HepG2 (cell line): ENCODE data around the gene SMPD2. TPM values are rescaled to one million over a fixed set of nuclear protein-coding genes. Genes with fewer than 3 reads are reported as not detected.

Experiments
- BCL6 ChIP-seq: IDR thresholded peaks from 2 replicates; pipeline ENCODE4 v1.6.1; 2016; ENCODE audit warnings: missing genetic modification reagents, missing compliant biosample characterization
- KDM2A ChIP-seq: sonication (generic); formaldehyde crosslinking; IDR thresholded peaks from 2 replicates; pipeline ENCODE4 v1.4.0; 2020; ENCODE audit warnings: low read depth, missing genetic modification reagents, borderline replicate concordance
- MED13 ChIP-seq: sonication (generic); formaldehyde crosslinking; IDR thresholded peaks from 2 replicates; pipeline ENCODE4 v1.5.0; 2020; ENCODE audit warnings: missing genetic modification reagents
- MEIS1 ChIP-seq: sonication (generic); formaldehyde crosslinking; IDR thresholded peaks from 2 replicates; pipeline ENCODE4 v1.9.0; 2021; ENCODE audit warnings: mild to moderate bottlenecking, missing genetic modification reagents, moderate library complexity, borderline replicate concordance
- MYNN ChIP-seq: sonication (generic); formaldehyde crosslinking; IDR thresholded peaks from 2 replicates; pipeline ENCODE4 v1.4.0; 2020; ENCODE audit warnings: mild to moderate bottlenecking, low read depth, missing genetic modification reagents
- NFAT5 ChIP-seq: sonication (generic); formaldehyde crosslinking; IDR thresholded peaks from 2 replicates; pipeline ENCODE4 v1.4.0; 2020; ENCODE audit warnings: missing genetic modification reagents
- PAX8 ChIP-seq: sonication (generic); formaldehyde crosslinking; IDR thresholded peaks from 2 replicates; pipeline ENCODE4 v1.8.0; 2022; ENCODE audit warnings: mild to moderate bottlenecking, missing genetic modification reagents, borderline replicate concordance
- PLRG1 ChIP-seq: fragments of 450-650 bp; conservative IDR thresholded peaks from 2 replicates; pipeline ENCODE4 v1.6.1; 2016
- SIN3B ChIP-seq: fragments of 150-350 bp; IDR thresholded peaks from 2 replicates; pipeline ENCODE4 v1.6.1; 2014; ENCODE audit warnings: low read length
- SMARCC2 ChIP-seq: fragments of 450-650 bp; IDR thresholded peaks from 2 replicates; pipeline ENCODE4 v1.6.1; 2017; ENCODE audit warnings: antibody characterized with exemption, mild to moderate bottlenecking
- SRF ChIP-seq: IDR thresholded peaks from 2 replicates; pipeline ENCODE4 v1.6.1; 2011; ENCODE audit warnings: mild to moderate bottlenecking, low read depth, low read length, moderate library complexity
- TBX2 ChIP-seq: sonication (generic); formaldehyde crosslinking; IDR thresholded peaks from 2 replicates; pipeline ENCODE4 v1.5.0; 2020; ENCODE audit warnings: missing genetic modification reagents, mild to moderate bottlenecking, borderline replicate concordance
- ZNF350 ChIP-seq: sonication (generic); formaldehyde crosslinking; IDR thresholded peaks from 2 replicates; pipeline ENCODE4 v1.4.0; 2020; ENCODE audit warnings: mild to moderate bottlenecking, low read depth, missing genetic modification reagents, borderline replicate concordance
- ZNF816 ChIP-seq: sonication (generic); formaldehyde crosslinking; IDR thresholded peaks from 2 replicates; pipeline ENCODE4 v1.8.0; 2022; ENCODE audit warnings: missing genetic modification reagents, mild to moderate bottlenecking, borderline replicate concordance
- ZNF839 ChIP-seq: sonication (generic); formaldehyde crosslinking; IDR thresholded peaks from 2 replicates; pipeline ENCODE4 v1.4.0; 2020; ENCODE audit warnings: missing genetic modification reagents, mild to moderate bottlenecking, borderline replicate concordance
- ZNF878 ChIP-seq: sonication (generic); formaldehyde crosslinking; IDR thresholded peaks from 2 replicates; pipeline ENCODE4 v1.8.1; 2023; ENCODE audit warnings: mild to moderate bottlenecking, missing genetic modification reagents, moderate library complexity
- polyA plus RNA-seq, 8 experiments: library from polyadenylated mRNA; depleted of rRNA in 3 of 8; stranded (reverse) in 7 of 8; unstranded in 1 of 8; fragments of >200 nt; fragmentation: Illumina TruSeq in 4 of 8; extraction: Trizol in 4 of 8; gene quantifications; 2 replicates each; pipeline versions ENCODE4 v1.2.1 to v1.2.3, GENCODE V29; 2011 to 2016; ENCODE audit warnings: low read depth in 4 of 8, missing spikeins in 1 of 8, mixed read lengths in 1 of 8; ENCODE audit not compliant: insufficient read depth in 1 of 8
- total RNA-seq, 5 experiments: library from RNA; depleted of rRNA; stranded (reverse); fragments of >200 nt; fragmentation: Illumina TruSeq; extraction: Trizol; gene quantifications; 2 replicates each; pipeline ENCODE4 v1.2.3, GENCODE V29; 2016; ENCODE audit warnings: low read depth in 1 of 5
- TF ChIP-seq, protein P1 (sequence below): IDR thresholded peaks from 2 replicates; pipeline ENCODE4 v1.6.1; 2018; ENCODE audit warnings: missing genetic modification reagents, mild to moderate bottlenecking, missing compliant biosample characterization
- TF ChIP-seq, protein P2 (sequence below): sonication (generic); formaldehyde crosslinking; IDR thresholded peaks from 2 replicates; pipeline ENCODE4 v1.5.0; 2020; ENCODE audit warnings: mild to moderate bottlenecking, missing genetic modification reagents, borderline replicate concordance
- TF ChIP-seq, protein P3 (sequence below): sonication (generic); formaldehyde crosslinking; conservative IDR thresholded peaks from 2 replicates; pipeline ENCODE4 v1.8.1; 2023; ENCODE audit warnings: missing genetic modification reagents

SMPD2 gene
- total and polyA plus RNA-seq, 2 of the 13 experiments (the other 11 are each of a cell fraction or from before 2014, with no cell fraction given), result 5.9 to 10.6 TPM

- TF ChIP-seq TBX2 (CRISPR knock-in tag) (peak; percentile 62; the same call in 1 of the 2 replicates), MED13 (CRISPR knock-in tag) (0 out of 2 replicates have a peak, but pooled peaks have one; percentile 55), BCL6 (CRISPR knock-in tag) (peak; percentile 4), SMARCC2 (no peak), MYNN (CRISPR knock-in tag) (0 out of 2 replicates have a peak, but pooled peaks have one; percentile 6), PLRG1 (no peak), SRF (no peak), ZNF350 (CRISPR knock-in tag) (peak; percentile 40; the same call in 1 of the 2 replicates), SIN3B (no peak), MEIS1 (CRISPR knock-in tag) (no peak; the same call in 1 of the 2 replicates), PAX8 (CRISPR knock-in tag) (peak; percentile 9; the same call in 1 of the 2 replicates), ZNF839 (CRISPR knock-in tag) (no peak), KDM2A (CRISPR knock-in tag) (peak; percentile 65; the same call in 1 of the 2 replicates), NFAT5 (CRISPR knock-in tag) (peak; percentile 69; the same call in 1 of the 2 replicates), ZNF878 (CRISPR knock-in tag) (peak; percentile 64; the same call in 1 of the 2 replicates), ZNF816 (CRISPR knock-in tag) (no peak; the same call in 1 of the 2 replicates)
- TF ChIP-seq, protein P1, sequence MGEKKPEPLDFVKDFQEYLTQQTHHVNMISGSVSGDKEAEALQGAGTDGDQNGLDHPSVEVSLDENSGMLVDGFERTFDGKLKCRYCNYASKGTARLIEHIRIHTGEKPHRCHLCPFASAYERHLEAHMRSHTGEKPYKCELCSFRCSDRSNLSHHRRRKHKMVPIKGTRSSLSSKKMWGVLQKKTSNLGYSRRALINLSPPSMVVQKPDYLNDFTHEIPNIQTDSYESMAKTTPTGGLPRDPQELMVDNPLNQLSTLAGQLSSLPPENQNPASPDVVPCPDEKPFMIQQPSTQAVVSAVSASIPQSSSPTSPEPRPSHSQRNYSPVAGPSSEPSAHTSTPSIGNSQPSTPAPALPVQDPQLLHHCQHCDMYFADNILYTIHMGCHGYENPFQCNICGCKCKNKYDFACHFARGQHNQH, result peak; percentile 68; the same call in 1 of the 2 replicates
- TF ChIP-seq, protein P2, sequence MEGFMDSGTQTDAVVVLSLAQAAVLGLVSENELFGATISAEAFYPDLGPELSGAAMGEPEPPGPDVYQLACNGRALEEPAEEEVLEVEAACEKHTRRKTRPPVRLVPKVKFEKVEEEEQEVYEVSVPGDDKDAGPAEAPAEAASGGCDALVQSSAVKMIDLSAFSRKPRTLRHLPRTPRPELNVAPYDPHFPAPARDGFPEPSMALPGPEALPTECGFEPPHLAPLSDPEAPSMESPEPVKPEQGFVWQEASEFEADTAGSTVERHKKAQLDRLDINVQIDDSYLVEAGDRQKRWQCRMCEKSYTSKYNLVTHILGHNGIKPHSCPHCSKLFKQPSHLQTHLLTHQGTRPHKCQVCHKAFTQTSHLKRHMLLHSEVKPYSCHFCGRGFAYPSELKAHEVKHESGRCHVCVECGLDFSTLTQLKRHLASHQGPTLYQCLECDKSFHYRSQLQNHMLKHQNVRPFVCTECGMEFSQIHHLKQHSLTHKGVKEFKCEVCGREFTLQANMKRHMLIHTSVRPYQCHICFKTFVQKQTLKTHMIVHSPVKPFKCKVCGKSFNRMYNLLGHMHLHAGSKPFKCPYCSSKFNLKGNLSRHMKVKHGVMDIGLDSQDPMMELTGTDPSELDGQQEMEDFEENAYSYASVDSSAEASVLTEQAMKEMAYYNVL (CRISPR knock-in tag), result no peak
- TF ChIP-seq, protein P3, sequence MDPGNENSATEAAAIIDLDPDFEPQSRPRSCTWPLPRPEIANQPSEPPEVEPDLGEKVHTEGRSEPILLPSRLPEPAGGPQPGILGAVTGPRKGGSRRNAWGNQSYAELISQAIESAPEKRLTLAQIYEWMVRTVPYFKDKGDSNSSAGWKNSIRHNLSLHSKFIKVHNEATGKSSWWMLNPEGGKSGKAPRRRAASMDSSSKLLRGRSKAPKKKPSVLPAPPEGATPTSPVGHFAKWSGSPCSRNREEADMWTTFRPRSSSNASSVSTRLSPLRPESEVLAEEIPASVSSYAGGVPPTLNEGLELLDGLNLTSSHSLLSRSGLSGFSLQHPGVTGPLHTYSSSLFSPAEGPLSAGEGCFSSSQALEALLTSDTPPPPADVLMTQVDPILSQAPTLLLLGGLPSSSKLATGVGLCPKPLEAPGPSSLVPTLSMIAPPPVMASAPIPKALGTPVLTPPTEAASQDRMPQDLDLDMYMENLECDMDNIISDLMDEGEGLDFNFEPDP (CRISPR knock-in tag), result 0 out of 2 replicates have a peak, but pooled peaks have one; percentile 15
These were observed at the start of gene SMPD2, which contains the start of gene PPIL6 (continued) for GRCh38 chr6:109440331-109441068.
